ENCODE measurements around the gene LRP4. TPM values are rescaled to one million over a fixed set of nuclear protein-coding genes. Genes with fewer than 3 reads are reported as not detected.

The LRP4 gene
- total and polyA plus RNA-seq, 2 of the 13 experiments (the other 11 are each of a cell fraction or from before 2014, with no cell fraction given), result 4.7 to 13.3 TPM

GRCh38 chr11:46917109-46917761 is 1.1 kb downstream of the LRP4 start (continued):
- peak; percentile 96 for TF ChIP-seq ZBTB10 (CRISPR knock-in tag; IDR thresholded peaks at IDR 0.05; ENCODE audit: borderline replicate concordance)
- TF ChIP-seq GABPA (IDR thresholded peaks at IDR 0.05; ENCODE audit: low read depth, low read length), result no peak
- TF ChIP-seq GABPA (CRISPR knock-in tag; IDR thresholded peaks at IDR 0.05; ENCODE audit: low read depth), result no peak
- TF ChIP-seq SRSF4 (IDR thresholded peaks at IDR 0.05; ENCODE audit: low read depth, low read length, poor library complexity, severe bottlenecking), result no peak
- peak in 1 of 2 experiments; percentile 25; a peak in 1 of 4 replicates for TF ChIP-seq HMGXB4 (CRISPR knock-in tag; IDR thresholded peaks at IDR 0.05; ENCODE audit: borderline replicate concordance in 1 of 2, low read depth in 1 of 2)
- peak; percentile 51; the same call in 1 of the 2 replicates for TF ChIP-seq POLR2G (IDR thresholded peaks at IDR 0.05; ENCODE audit: low read depth, low read length)
- no peak for TF ChIP-seq ZNF329 (CRISPR knock-in tag; IDR thresholded peaks at IDR 0.05; ENCODE audit: low read depth)
- 0 out of 2 replicates have a peak, but pooled peaks have one; percentile 18 for TF ChIP-seq KDM2A (CRISPR knock-in tag; IDR thresholded peaks at IDR 0.05; ENCODE audit: borderline replicate concordance, low read depth)
- no peak for TF ChIP-seq U2AF2 (IDR thresholded peaks at IDR 0.05; ENCODE audit: low read depth, low read length)
- TF ChIP-seq TCF7 (IDR thresholded peaks at IDR 0.05; ENCODE audit: low read depth), result peak; percentile 40; the same call in 1 of the 2 replicates
- no peak for TF ChIP-seq THYN1 (CRISPR knock-in tag; IDR thresholded peaks at IDR 0.05; ENCODE audit: borderline replicate concordance, low read depth)
- TF ChIP-seq ZNF3 (CRISPR knock-in tag; IDR thresholded peaks at IDR 0.05), result no peak
- no peak for TF ChIP-seq ELF4 (CRISPR knock-in tag; IDR thresholded peaks at IDR 0.05; ENCODE audit: borderline replicate concordance)
- no peak for TF ChIP-seq ZNF275 (CRISPR knock-in tag; IDR thresholded peaks at IDR 0.05; ENCODE audit: borderline replicate concordance)
- no peak for TF ChIP-seq ZKSCAN1 (IDR thresholded peaks at IDR 0.05; ENCODE audit: low read length)
- peak; percentile 37; the same call in 1 of the 2 replicates for TF ChIP-seq ZNF224 (CRISPR knock-in tag; IDR thresholded peaks at IDR 0.05)
- 0 out of 2 replicates have a peak, but pooled peaks have one; percentile 32 for TF ChIP-seq DMAP1 (CRISPR knock-in tag; IDR thresholded peaks at IDR 0.05)
- no peak for TF ChIP-seq ZNF747 (CRISPR knock-in tag; IDR thresholded peaks at IDR 0.05; ENCODE audit: borderline replicate concordance)
- peak; percentile 44; the same call in 1 of the 2 replicates for TF ChIP-seq TBX2 (CRISPR knock-in tag; IDR thresholded peaks at IDR 0.05; ENCODE audit: borderline replicate concordance)
- TF ChIP-seq ARID5B (CRISPR knock-in tag; IDR thresholded peaks at IDR 0.05), result peak; percentile 9; the same call in 1 of the 2 replicates

Measured in HepG2 (cell line).